GM13976 (cell line): Measurements from ENCODE around the gene ATRAID.

Experiments
- DNase-seq: peaks from one replicate; pipeline ENCODE4 v3.0.0; 2012; ENCODE audit warnings: low spot score
- in situ Hi-C: fragments of 300-500 bp; cut with MboI; formaldehyde crosslinking; loops from one replicate; pipeline ENCODE4 v1.12.0; 2022; ENCODE audit warnings: low sequenced_read_pairs, mixed read lengths, inconsistent platforms; ENCODE audit not compliant: unreplicated experiment
- TF ChIP-seq, protein P1 (sequence below): IDR thresholded peaks from 2 replicates; pipeline ENCODE4 v1.5.1; 2012; ENCODE audit warnings: borderline replicate concordance, mild to moderate bottlenecking; ENCODE audit not compliant: insufficient read depth; ENCODE audit errors: extremely low read depth, missing control alignments, control extremely low read depth

ATRAID gene

DNA sequence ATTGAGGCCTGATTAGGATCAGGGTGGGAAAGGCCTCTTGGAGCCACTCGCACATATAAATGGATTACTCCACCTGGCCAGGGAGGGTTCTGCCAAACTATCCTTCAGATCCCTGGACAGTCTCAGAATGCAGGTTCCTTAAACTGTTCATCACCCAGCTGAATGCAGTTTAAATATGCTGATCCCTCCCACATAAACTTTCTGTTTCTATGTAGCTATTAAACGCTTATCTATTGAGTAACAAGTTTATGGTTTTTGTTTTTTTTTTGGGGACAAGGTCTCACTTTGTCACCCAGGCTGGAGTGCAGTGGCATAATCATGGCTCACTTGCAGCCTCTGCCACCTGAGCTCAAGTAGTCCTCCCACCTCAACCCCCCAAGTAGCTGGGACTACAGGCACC is 7.2 kb downstream of the ATRAID start:
- DNase-seq = no peak
- in situ Hi-C loops = no loop called here
- TF ChIP-seq, protein P1, sequence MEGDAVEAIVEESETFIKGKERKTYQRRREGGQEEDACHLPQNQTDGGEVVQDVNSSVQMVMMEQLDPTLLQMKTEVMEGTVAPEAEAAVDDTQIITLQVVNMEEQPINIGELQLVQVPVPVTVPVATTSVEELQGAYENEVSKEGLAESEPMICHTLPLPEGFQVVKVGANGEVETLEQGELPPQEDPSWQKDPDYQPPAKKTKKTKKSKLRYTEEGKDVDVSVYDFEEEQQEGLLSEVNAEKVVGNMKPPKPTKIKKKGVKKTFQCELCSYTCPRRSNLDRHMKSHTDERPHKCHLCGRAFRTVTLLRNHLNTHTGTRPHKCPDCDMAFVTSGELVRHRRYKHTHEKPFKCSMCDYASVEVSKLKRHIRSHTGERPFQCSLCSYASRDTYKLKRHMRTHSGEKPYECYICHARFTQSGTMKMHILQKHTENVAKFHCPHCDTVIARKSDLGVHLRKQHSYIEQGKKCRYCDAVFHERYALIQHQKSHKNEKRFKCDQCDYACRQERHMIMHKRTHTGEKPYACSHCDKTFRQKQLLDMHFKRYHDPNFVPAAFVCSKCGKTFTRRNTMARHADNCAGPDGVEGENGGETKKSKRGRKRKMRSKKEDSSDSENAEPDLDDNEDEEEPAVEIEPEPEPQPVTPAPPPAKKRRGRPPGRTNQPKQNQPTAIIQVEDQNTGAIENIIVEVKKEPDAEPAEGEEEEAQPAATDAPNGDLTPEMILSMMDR = no peak

DNA sequence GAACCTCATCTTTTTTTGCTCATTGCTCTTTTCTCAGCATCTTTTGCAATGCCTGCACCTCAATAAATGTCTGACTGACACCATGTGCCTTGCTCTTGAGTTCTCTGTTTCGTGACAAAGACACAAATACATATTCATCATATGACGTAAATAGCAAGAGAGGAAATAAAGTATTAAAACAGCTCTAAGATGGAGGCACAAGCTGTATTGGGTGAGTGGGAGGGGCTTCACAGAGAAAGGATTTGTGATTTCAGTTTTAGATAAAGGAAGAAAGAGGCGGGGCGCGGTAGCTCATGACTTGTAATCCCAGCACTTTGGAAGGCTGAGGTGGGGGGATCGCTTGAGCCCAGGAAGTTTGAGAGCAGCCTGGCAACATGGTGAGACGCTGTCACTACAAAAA is 8.2 kb downstream of the ATRAID start:
- TF ChIP-seq, protein P1 = no peak
- no peak for DNase-seq
- in situ Hi-C loops = no loop called here

DNA sequence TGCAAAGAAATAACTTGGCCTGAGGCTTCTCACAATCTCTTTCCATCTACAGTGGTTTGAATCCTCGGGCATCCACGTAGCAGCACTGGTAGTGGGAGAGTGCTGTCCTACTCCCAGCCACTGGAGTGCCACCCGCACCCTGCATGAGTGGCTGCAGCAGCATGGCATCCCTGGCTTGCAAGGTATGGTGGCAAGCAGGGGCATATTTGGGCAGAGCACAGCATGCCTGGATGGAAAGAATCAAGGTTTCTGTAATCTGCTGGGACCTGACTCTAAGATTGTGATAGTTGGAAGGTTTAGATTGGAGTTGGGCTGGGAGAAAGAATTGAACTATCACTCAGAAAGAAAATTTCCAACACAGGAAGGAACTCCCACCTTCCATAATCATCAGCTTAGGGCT is 9.3 kb downstream of the ATRAID start:
- no peak for DNase-seq
- in situ Hi-C loops = no loop called here
- TF ChIP-seq, protein P1 = no peak

DNA sequence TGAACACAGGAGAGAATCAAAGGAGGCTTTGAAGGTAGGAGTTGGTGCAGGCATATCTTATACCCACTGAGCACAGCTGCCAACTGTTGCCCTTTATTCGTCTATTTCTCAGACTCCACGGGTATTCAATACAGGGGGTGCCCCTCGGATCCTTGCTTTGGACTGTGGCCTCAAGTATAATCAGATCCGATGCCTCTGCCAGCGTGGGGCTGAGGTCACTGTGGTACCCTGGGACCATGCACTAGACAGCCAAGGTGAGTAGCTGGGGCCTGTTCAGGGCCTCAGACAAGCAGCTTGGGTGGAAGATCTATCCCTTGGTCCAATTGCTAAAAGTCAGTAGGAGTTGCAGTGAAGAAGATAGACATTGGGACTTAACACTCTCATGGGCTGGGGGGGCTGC is 10.6 kb downstream of the ATRAID start:
- in situ Hi-C loops = no loop called here
- TF ChIP-seq, protein P1 = no peak
- DNase-seq = no peak

DNA sequence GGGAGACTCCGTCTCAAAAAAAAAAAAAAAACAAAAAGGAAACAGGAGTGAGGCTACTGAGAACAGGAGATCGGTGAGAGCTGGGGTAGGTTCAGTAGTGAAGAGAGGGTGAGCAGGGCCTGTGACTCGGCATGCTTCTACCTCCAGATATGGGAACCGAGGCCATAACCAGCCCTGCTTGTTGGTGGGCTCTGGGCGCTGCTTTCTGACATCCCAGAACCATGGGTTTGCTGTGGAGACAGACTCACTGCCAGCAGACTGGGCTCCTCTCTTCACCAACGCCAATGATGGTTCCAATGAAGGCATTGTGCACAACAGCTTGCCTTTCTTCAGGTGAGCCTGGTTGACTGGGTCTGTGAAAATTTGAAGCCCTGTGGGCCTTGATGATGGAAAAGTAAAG is 11.6 kb downstream of the ATRAID start:
- TF ChIP-seq, protein P1 = no peak
- in situ Hi-C loops = no loop called here
- no peak for DNase-seq

DNA sequence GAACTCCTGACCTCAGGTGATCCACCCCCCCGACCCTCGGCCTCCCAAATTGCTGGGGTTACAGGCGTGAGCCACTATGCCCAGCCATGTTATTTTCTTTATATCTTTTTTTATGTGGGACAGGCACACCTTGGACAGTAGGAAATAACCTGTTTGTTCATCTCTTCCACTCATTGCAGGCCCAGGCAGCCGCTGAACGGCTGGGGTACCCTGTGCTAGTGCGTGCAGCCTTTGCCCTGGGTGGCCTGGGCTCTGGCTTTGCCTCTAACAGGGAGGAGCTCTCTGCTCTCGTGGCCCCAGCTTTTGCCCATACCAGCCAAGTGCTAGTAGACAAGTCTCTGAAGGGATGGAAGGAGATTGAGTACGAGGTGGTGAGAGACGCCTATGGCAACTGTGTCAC is 13.7 kb downstream of the ATRAID start:
- TF ChIP-seq, protein P1 = no peak
- in situ Hi-C loops = no loop called here
- DNase-seq = no peak

DNA sequence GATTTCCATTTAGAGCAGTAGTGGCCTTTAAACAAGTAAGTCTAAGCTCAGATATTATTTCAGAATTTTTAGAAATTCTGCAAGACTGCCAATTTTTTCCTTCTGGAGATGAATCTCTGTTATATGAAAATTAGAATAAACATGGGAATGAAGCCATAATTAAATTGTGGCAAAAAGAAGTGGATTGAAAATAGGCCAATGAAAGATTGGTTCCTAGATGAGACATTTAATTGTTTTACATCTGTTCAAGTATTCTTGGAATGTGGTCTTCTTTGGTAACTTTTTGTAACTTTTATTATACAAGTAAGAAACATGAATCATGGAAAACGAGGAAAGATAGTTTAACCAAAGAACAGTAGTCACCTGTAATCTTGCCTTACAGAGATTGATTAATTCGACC is 15.7 kb downstream of the ATRAID start:
- TF ChIP-seq, protein P1 = no peak
- no peak for DNase-seq
- in situ Hi-C loops = no loop called here
